Astrocyte of the spinal cord (primary cell): ENCODE data around the gene PLEKHH1.

Source experiments
- DNase-seq: peaks from one replicate; pipeline ENCODE4 v3.0.0; 2011; ENCODE audit warnings: low read depth, low spot score
- H3K4me3 ChIP-seq: 2 replicates; pipeline ENCODE4 v1.5.1; 2011; ENCODE audit warnings: low read depth, mild to moderate bottlenecking, low read length, moderate library complexity
- CTCF ChIP-seq: IDR thresholded peaks from 2 replicates; pipeline ENCODE4 v1.5.1; 2012; ENCODE audit warnings: low read depth, mild to moderate bottlenecking, low read length, inconsistent platforms
- in situ Hi-C: cut with HindIII; loops from 2 replicates; pipeline ENCODE4 v1.10.0; 2017; ENCODE audit warnings: low sequenced_read_pairs

The PLEKHH1 gene

GRCh38 chr14:67522270-67522669 is 10.8 kb upstream of the PLEKHH1 start:
- in situ Hi-C loops = no loop called here
- no peak overlapping the region for H3K4me3 ChIP-seq
- no peak for TF ChIP-seq CTCF
- no peak for DNase-seq

- in situ Hi-C loops = no loop called here
- no peak for TF ChIP-seq CTCF
Measured at GRCh38 chr14:67523764-67524633, 9.1 kb upstream of the PLEKHH1 start.

GRCh38 chr14:67524634-67524963 is 8.5 kb upstream of the PLEKHH1 start:
- TF ChIP-seq CTCF = no peak
- DNase-seq = no peak
- H3K4me3 ChIP-seq = no peak overlapping the region
- in situ Hi-C loops = no loop called here

More at GRCh38 chr14:67523764-67524633, 9.1 kb upstream of the PLEKHH1 start:
- H3K4me3 ChIP-seq = no peak overlapping the region
- no peak for DNase-seq

- in situ Hi-C loops = no loop called here
- DNase-seq = no peak
- TF ChIP-seq CTCF = no peak
- H3K4me3 ChIP-seq = no peak overlapping the region
Measured at GRCh38 chr14:67525389-67525788, 7.7 kb upstream of the PLEKHH1 start.

- TF ChIP-seq CTCF = no peak
- DNase-seq = no peak
- in situ Hi-C loops = no loop called here
- no peak overlapping the region for H3K4me3 ChIP-seq
Measured at GRCh38 chr14:67526181-67526580, 6.9 kb upstream of the PLEKHH1 start.

GRCh38 chr14:67526676-67527459 is 6.2 kb upstream of the PLEKHH1 start:
- in situ Hi-C loops = no loop called here
- TF ChIP-seq CTCF = peak; percentile 80
- DNase-seq = peak; percentile 56
- no peak overlapping the region for H3K4me3 ChIP-seq
